IPS DF 6.9 (cell line): ENCODE measurements around the gene TOP2A.
"Not testable (repeated sequence)": the region's sequence is repeated elsewhere in the genome, so short reads cannot be mapped to it uniquely, and the experiment has no call there.

Source experiments
- DNase-seq: peaks from one replicate; pipeline ENCODE4 v3.0.0-alpha.2; 2013; ENCODE audit warnings: low read depth, low spot score
- H3K27ac ChIP-seq: one replicate; pipeline ENCODE4 v1.5.1; 2013; ENCODE audit warnings: low read length, control low read depth
- H3K27me3 ChIP-seq: 2 replicates; pipeline ENCODE4 v1.6.1; 2013; ENCODE audit warnings: mild to moderate bottlenecking, low read length; ENCODE audit not compliant: control insufficient read depth, insufficient read depth
- H3K36me3 ChIP-seq: 2 replicates; pipeline ENCODE4 v1.6.1; 2013; ENCODE audit warnings: low read length; ENCODE audit not compliant: control insufficient read depth, insufficient read depth
- H3K4me1 ChIP-seq: 2 replicates; pipeline ENCODE4 v1.6.1; 2013; ENCODE audit warnings: low read length; ENCODE audit not compliant: control insufficient read depth, insufficient read depth
- H3K4me3 ChIP-seq: 2 replicates; pipeline ENCODE4 v1.5.1; 2013; ENCODE audit warnings: mild to moderate bottlenecking, low read length
- H3K9me3 ChIP-seq: 2 replicates; pipeline ENCODE4 v1.6.1; 2013; ENCODE audit warnings: low read length, inconsistent platforms; ENCODE audit not compliant: control insufficient read depth, insufficient read depth
- WGBS: extraction: QIAGEN DNeasy Blood & Tissue Kit; methylation state at CpG from one replicate; pipeline ENCODE4 v1.1.7; 2013; ENCODE audit warnings: mixed read lengths, missing lambda C conversion rate; ENCODE audit not compliant: insufficient read length, insufficient coverage; 5-methylcytosine and 5-hydroxymethylcytosine counted together

The TOP2A gene

GRCh38 chr17:40427002-40427491 is 9.4 kb upstream of the TOP2A start:
- no peaks in the 10 kb centered on the region for H3K27me3 ChIP-seq
- no peak for DNase-seq
- H3K36me3 ChIP-seq = no peaks in the 10 kb centered on the region
- no peak overlapping the region for H3K27ac ChIP-seq
- H3K4me3 ChIP-seq = no peak overlapping the region
- no peaks in the 10 kb centered on the region for H3K9me3 ChIP-seq
- peaks cover 3% of the 10 kb centered on the region; the same call in 1 of the 2 replicates for H3K4me1 ChIP-seq

GRCh38 chr17:40425741-40426140 is 8.0 kb upstream of the TOP2A start:
- Histone ChIP-seq H3K27me3 (no peaks in the 10 kb centered on the region), H3K4me1 (peaks cover 5% of the 10 kb centered on the region; the same call in 1 of the 2 replicates), H3K36me3 (no peaks in the 10 kb centered on the region), H3K27ac (no peak overlapping the region), H3K4me3 (no peak overlapping the region), H3K9me3 (no peaks in the 10 kb centered on the region)
- WGBS = no CpG with 5 or more reads among the region's 4 CpGs
- no peak for DNase-seq

DNA sequence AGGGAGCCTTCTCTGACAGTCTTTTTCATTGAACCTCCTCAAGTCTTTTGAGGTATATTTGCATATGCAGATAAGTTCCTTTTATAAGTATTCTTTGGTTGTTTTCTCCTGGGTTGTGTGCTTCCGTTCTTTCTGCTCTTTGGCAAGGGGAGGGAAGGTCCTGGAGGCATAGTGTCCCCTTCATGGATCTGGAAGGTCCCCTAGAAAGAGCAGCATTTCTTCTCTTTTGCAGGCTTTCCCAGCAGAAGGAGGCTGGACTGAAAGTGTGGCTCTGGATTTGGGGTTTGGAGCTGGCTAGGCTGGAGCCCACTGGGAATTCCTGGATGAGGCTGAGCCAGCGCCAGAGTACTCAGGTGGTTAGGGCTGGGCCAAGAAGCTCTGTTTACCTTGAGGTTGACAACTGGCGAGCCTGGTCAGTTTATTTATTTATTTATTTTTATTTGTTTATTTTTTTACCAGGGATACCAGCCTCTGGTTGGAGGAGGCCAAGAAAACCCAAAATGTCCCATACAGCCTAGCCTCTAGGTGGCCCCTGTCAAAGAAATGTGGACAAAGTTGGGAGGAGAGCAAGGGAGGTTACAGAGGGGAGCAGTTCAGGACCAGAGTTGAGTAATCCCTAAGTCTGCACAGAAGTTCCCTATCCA is 5.4 kb upstream of the TOP2A start:
- WGBS = no CpG with 5 or more reads among the region's 3 CpGs
- Histone ChIP-seq H3K27ac (no peak overlapping the region), H3K36me3 (no peaks in the 10 kb centered on the region), H3K27me3 (no peaks in the 10 kb centered on the region), H3K4me3 (no peak overlapping the region), H3K9me3 (no peaks in the 10 kb centered on the region), H3K4me1 (peaks cover 8% of the 10 kb centered on the region; the same call in 1 of the 2 replicates)
- DNase-seq = no peak

DNA sequence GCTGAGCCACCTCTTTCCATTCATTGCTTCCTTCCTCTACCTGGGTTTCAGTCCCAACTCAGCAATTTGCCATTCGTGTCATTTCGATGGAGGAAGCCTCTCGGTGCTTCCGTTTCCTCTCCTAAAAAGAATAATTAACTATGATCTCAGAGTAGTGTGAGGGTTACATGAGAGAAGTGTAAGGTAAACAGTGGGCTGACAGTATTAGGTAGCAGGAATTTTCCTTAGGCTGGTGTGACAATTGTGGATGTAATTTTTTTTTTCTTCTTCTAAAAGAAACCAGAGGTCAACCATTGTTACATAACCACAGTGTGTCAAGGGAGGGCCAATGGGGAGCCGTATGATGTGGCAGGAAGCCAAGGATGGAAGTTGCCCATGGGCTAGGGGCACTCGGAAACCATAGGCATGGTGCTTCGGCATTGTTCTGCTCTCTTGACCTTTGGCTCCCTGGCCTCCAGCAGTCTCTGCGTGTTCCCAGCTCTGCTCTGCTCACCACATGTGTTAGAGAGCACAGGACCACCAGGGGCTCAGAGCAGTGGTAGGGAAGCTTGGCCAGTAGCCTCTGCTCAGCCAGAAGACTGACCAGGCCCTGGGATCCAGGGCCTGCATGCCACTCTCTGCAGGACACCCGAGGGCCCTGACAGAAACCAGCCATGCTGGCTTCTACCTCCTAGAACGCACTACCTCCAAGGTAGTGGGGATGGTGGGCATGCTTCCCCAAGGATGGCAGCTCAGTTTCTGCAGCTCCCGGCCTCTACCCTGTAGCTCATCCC is 2.0 kb upstream of the TOP2A start:
- Histone ChIP-seq H3K4me3 (no peak overlapping the region), H3K4me1 (peaks cover 6% of the 10 kb centered on the region; the same call in 1 of the 2 replicates), H3K9me3 (no peaks in the 10 kb centered on the region), H3K36me3 (peaks cover 4% of the 10 kb centered on the region; the same call in 1 of the 2 replicates), H3K27ac (no peak overlapping the region), H3K27me3 (no peaks in the 10 kb centered on the region)
- no peak for DNase-seq
- no CpG with 5 or more reads among the region's 11 CpGs for WGBS

DNA sequence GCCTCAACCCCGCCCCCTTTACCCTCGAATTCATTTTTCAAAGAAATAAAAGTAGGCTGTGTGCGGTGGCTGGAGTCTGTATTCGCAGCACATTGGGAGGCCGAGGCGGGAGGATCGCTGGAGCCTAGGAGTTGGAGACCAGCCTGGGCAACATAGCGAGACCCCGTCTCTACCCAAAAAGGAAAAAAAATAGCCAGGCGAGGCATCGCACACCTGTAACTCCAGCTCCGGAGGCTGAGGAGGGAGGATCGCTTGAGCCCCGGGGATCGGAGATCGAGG is 671 bp upstream of the TOP2A start:
- Histone ChIP-seq H3K27me3 (no peaks in the 10 kb centered on the region), H3K4me1 (peaks cover 6% of the 10 kb centered on the region; the same call in 1 of the 2 replicates), H3K4me3 (no peak overlapping the region; the same call in 1 of the 2 replicates), H3K9me3 (no peaks in the 10 kb centered on the region), H3K27ac (no peak overlapping the region), H3K36me3 (peaks cover 4% of the 10 kb centered on the region; the same call in 1 of the 2 replicates)
- DNase-seq = no peak
- WGBS = no CpG with 5 or more reads among the region's 16 CpGs

GRCh38 chr17:40417258-40417608 is 463 bp downstream of the TOP2A start:
- Histone ChIP-seq H3K36me3 (peaks cover 4% of the 10 kb centered on the region; the same call in 1 of the 2 replicates), H3K4me3 (peak overlapping the region; percentile 86), H3K27me3 (no peaks in the 10 kb centered on the region), H3K27ac (no peak overlapping the region), H3K9me3 (no peaks in the 10 kb centered on the region), H3K4me1 (peaks cover 5% of the 10 kb centered on the region; the same call in 1 of the 2 replicates)
- WGBS = no CpG with 5 or more reads among the region's 21 CpGs
- no peak for DNase-seq

DNA sequence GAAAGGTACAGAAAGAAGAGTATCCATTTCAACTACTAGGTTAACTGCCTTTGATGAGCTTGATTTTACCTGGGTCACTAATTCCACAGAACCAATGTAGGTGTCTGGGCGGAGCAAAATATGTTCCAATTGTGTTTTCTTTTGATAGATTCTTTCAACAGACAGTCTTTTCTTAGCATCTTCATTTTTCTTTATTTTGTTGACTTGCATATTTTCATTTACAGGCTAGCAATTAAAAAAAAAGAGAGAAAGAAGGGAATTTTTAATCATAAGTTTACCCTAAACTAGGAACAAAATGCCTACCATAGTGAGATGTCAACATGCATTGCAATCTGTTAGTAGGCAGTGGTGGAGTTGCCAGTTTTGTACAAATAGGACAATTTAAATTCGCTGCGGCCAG is 1.0 kb downstream of the TOP2A start:
- WGBS = no CpG with 5 or more reads among the region's 3 CpGs
- peaks cover 5% of the 10 kb centered on the region; the same call in 1 of the 2 replicates for H3K4me1 ChIP-seq
- no peak overlapping the region for H3K27ac ChIP-seq
- peaks cover 6% of the 10 kb centered on the region; the same call in 1 of the 2 replicates for H3K36me3 ChIP-seq
- no peak for DNase-seq
- H3K4me3 ChIP-seq = peak overlapping the region; percentile 86; the same call in 1 of the 2 replicates
- H3K9me3 ChIP-seq = no peaks in the 10 kb centered on the region
- H3K27me3 ChIP-seq = no peaks in the 10 kb centered on the region

DNA sequence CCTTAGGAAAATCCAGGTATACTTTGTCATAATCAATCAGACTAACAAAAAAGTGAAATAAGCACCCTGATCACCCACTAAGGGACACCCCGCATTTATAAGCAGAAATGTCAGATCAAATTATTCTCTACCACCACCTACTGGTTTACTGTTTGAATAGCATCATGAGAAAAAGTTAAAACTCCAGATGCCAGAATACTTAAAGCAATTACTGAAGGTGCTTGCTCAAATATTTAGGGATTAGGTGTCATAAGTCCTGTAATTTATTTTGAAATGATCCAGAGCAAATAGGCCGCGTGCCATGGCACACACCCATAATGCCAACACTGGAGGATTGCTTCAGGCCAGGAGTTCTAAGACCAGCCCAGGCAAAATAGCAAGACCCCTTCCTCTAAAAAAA is 2.3 kb downstream of the TOP2A start:
- no peaks in the 10 kb centered on the region for H3K9me3 ChIP-seq
- no peak overlapping the region for H3K27ac ChIP-seq
- no peak for DNase-seq
- no peaks in the 10 kb centered on the region for H3K27me3 ChIP-seq
- peaks cover 6% of the 10 kb centered on the region; the same call in 1 of the 2 replicates for H3K36me3 ChIP-seq
- no CpG with 5 or more reads among the region's 3 CpGs for WGBS
- peaks cover 3% of the 10 kb centered on the region; the same call in 1 of the 2 replicates for H3K4me1 ChIP-seq
- no peak overlapping the region for H3K4me3 ChIP-seq

- not testable (repeated sequence) for H3K9me3 ChIP-seq, H3K4me1 ChIP-seq, H3K4me3 ChIP-seq, H3K27me3 ChIP-seq, H3K36me3 ChIP-seq, H3K27ac ChIP-seq, DNase-seq
- no CpG with 5 or more reads among the region's 4 CpGs for WGBS
Measured at GRCh38 chr17:40414312-40414711, 3.4 kb downstream of the TOP2A start.

DNA sequence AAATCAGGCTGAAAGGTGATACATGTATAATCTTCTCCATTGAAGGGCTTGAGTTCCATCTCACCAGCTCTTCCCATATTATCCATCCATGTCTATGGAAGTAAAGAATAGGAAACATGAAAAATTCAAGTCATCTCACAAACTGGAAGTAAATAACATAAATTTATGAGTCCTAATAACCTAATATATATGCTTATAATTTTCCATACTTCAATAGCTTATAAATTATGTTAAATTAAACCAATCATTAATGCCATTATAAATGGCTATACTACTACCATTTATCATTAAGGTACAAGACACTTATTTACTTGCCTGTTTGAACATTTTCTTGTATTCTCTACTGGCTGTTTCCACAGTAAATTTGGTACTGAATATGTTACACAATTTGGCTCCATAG is 4.8 kb downstream of the TOP2A start:
- Histone ChIP-seq H3K27ac (no peak overlapping the region), H3K4me1 (no peaks in the 10 kb centered on the region), H3K36me3 (peaks cover 8% of the 10 kb centered on the region; the same call in 1 of the 2 replicates), H3K27me3 (no peaks in the 10 kb centered on the region), H3K4me3 (no peak overlapping the region), H3K9me3 (no peaks in the 10 kb centered on the region)
- DNase-seq = no peak
